ENCODE measurements around the gene BNC2.

BNC2 gene

GRCh38 chr9:16709924-16710323 is 160.5 kb downstream of the BNC2 start:
- DNase-seq (ENCODE audit: low read depth), result no peak

- no peak for DNase-seq (ENCODE audit: low read depth)
These were observed 161.6 kb downstream of the BNC2 start for GRCh38 chr9:16708656-16709435.

- DNase-seq (ENCODE audit: low read depth), result no peak
These were observed 165.3 kb downstream of the BNC2 start for GRCh38 chr9:16705111-16705604.

GRCh38 chr9:16704116-16705110 is 166.1 kb downstream of the BNC2 start:
- DNase-seq (ENCODE audit: low read depth), result no peak

GRCh38 chr9:16701347-16701746 is 169.1 kb downstream of the BNC2 start:
- no peak for DNase-seq (ENCODE audit: low read depth)

GRCh38 chr9:16693616-16694015 is 176.9 kb downstream of the BNC2 start:
- no peak for DNase-seq (ENCODE audit: low read depth)

- no peak for DNase-seq (ENCODE audit: low read depth)
These were observed 179.8 kb downstream of the BNC2 start for GRCh38 chr9:16690628-16691027.

GRCh38 chr9:16690205-16690604 is 180.3 kb downstream of the BNC2 start:
- DNase-seq (ENCODE audit: low read depth), result no peak

- DNase-seq (ENCODE audit: low read depth), result no peak
These were observed 181.0 kb downstream of the BNC2 start for GRCh38 chr9:16689351-16689938.

- DNase-seq (ENCODE audit: low read depth), result no peak
These were observed 181.7 kb downstream of the BNC2 start for GRCh38 chr9:16688814-16689213.

GRCh38 chr9:16687678-16688369 is 182.6 kb downstream of the BNC2 start:
- no peak for DNase-seq (ENCODE audit: low read depth)

GRCh38 chr9:16683326-16683725 is 187.1 kb downstream of the BNC2 start:
- DNase-seq (ENCODE audit: low read depth), result no peak

- no peak for DNase-seq (ENCODE audit: low read depth)
These were observed 188.2 kb downstream of the BNC2 start for GRCh38 chr9:16682273-16682672.

- no peak for DNase-seq (ENCODE audit: low read depth)
These were observed 188.8 kb downstream of the BNC2 start for GRCh38 chr9:16681652-16681987.

- DNase-seq (ENCODE audit: low read depth), result no peak
These were observed 189.4 kb downstream of the BNC2 start for GRCh38 chr9:16680975-16681651.

GRCh38 chr9:16680541-16680940 is 189.9 kb downstream of the BNC2 start:
- DNase-seq (ENCODE audit: low read depth), result no peak

GRCh38 chr9:16679327-16679821 is 191.1 kb downstream of the BNC2 start:
- no peak for DNase-seq (ENCODE audit: low read depth)

GRCh38 chr9:16676519-16676918 is 194.0 kb downstream of the BNC2 start:
- DNase-seq (ENCODE audit: low read depth), result no peak

GRCh38 chr9:16675131-16675530 is 195.3 kb downstream of the BNC2 start:
- no peak for DNase-seq (ENCODE audit: low read depth)

GRCh38 chr9:16673171-16673570 is 197.3 kb downstream of the BNC2 start:
- DNase-seq (ENCODE audit: low read depth), result no peak

- DNase-seq (ENCODE audit: low read depth), result no peak
These were observed 198.0 kb downstream of the BNC2 start for GRCh38 chr9:16672501-16672900.
